HG03558 (cell line): ENCODE data around the gene RABAC1.
"Not testable (repeated sequence)": the region's sequence is repeated elsewhere in the genome, so short reads cannot be mapped to it uniquely, and the experiment has no call there.

Source experiments
- ATAC-seq: cut with Tn5 transposase; IDR thresholded peaks from one replicate; pipeline ENCODE4 v1.9.1; 2021; ENCODE audit warnings: moderate number of reproducible peaks; ENCODE audit not compliant: unreplicated experiment; ENCODE audit errors: extremely low read depth

Gene RABAC1

DNA sequence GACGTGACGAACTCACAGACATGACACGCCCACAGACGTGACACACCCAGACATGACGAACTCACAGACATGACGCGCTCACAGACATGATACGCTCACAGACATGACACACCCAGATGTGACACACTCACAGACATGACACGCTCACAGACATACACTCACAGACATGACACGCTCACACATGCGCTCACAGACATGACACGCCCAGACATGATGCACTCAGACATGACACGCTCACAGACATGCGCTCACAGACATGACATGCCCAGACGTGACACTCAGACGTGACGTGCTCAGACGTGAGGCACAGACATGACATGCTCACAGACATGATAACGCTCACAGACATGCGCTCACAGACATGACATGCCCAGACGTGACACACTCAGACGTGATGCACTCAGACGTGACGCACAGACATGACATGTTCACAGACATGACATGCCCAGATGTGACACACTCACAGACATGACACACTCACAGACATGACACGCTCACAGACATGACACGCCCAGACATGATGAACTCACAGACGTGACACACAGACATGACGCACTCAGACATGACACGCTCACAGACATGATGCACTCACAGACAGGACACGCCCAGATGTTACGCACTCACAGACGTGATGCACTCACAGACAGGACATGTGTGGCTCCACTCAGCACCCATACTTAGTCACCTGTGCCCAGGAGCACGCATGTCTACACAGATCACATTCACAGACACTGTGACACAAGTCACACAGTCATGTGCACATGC, 39.0 kb downstream of the RABAC1 start:
- ATAC-seq: no peak

DNA sequence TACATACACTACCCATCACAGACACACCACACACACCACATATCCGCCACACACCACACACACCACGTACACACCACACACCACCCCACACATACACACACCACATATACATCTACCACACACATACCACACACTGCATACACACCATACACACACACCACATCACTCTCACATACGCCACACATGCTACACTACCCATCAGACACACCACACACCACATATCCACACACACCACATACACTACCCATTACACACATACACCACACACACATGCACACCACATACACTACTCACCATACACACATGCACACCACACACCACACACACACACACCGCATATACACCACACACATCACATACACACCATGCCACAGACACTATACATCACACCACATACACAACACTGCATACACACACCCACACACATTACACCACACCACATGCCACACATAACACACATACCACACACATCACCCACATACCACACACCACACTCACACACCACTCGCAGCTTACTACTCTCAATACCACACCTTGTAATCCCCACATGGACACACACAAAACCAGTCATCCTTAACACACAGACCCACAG, 40.4 kb downstream of the RABAC1 start:
- ATAC-seq: no peak

DNA sequence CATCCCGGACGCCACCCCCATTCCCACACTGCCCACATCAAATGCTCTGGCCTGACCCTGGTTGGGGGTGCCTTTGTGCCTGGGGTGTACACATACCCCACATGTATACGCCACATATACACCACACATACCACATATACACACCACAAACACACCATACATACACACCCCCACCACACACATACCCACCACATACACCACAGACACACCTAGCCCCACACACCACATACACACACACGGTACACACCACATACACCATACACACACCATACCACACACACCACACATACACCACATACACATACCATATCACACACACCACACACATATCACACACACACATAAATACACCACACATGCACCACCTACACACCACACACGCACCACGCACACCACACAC, 41.0 kb downstream of the RABAC1 start:
- no peak for ATAC-seq

DNA sequence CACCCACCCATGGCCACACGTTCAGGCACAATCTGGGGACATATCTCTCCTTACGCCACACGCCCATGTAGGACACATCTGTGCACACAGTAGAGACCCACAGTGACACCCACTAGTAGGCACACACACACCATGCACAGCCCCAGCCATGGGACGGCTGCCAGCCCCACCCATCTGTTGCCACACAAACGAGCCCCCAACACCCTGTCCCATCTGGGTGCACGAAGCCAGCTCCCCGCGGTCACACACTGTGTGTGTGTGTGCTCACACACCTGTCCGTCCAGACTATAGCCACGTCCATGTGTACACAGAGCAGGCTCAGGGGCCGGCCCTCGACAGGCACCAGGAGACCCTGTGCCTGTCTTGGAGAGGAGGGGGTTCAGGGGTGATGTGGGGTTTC, 41.4 kb downstream of the RABAC1 start:
- no peak for ATAC-seq

DNA sequence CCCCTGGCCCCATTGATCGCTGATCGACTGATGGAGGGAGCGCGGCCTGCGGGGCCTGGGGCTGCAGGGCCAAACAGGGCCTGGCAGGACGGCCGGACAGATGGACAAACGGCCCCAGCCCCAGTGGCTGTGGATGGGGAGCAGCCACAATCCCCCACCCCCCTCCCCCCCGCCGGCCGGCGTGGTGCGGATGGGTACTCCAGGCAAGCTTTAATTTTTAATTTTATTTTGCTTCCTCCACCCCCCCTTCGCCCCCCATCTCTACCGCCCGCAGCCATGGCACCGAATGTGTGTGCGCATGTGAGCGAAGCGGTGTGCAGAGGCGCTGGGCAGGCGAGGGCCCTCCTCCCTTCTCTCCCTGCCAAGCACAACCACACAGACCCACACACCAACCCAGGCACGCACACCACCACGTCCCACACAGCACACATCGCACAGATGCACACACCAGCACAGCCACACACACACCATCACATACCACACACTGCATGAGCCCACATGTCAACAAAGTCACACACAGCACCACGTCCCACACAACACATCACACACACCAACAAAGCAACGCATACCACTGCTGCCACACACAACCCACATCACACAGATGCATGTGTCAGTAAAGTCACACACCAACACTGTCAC, 43.2 kb downstream of the RABAC1 start:
- ATAC-seq: no peak

DNA sequence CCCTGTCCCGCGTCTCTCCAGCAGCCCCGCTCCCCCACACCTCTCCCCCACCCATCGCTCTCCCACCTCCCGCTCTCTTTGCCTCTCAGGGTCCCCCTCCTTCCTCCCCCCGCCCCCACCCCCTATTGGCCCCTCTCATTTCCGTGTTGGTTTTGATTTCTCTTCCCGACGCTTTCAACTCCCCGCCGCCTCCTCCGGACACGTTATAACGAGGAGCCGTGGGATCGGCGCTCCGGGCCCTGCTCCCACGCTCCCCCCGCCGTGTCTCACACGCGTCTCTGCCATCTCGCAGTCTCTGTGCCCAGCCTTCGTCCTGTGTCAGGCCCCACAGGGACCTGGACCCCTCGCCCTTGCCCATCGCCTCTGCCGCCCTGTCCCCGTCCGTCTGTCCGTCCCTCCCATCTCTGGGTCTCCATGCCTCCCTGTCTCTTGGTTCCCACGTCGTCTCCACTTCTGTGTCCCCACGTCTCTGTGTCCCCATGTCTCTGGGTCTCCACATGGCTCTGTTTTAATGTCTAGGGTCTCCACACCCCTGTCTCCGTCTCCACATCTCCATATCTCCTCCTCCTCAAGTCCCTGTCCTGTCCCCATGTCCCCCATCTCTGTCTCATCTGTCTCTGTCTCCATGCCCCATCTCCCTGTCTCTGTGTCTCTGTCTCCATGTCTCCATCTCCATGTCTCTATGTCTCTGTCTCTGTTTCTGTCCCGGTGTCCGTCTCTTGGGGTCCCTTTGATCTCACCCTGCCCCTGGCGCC, 43.9 kb downstream of the RABAC1 start:
- no peak for ATAC-seq

DNA sequence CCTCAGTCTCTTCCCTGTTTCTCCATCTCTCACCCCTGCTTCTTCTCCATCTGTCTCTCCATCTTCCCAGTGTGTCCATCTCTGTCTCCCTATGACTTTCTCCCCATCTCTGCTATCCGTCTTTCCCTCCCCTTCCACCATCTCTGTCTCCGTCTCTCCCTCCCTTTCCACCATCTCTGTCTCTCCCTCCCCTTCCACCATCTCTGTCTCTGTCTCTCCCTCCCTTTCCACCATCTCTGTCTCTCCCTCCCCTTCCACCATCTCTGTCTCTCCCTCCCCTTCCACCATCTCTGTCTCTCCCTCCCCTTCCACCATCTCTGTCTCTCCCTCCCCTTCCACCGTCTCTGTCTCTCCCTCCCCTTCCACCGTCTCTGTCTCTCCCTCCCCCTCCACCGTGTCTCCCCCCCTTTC, 44.7 kb downstream of the RABAC1 start:
- ATAC-seq: not testable (repeated sequence)

DNA sequence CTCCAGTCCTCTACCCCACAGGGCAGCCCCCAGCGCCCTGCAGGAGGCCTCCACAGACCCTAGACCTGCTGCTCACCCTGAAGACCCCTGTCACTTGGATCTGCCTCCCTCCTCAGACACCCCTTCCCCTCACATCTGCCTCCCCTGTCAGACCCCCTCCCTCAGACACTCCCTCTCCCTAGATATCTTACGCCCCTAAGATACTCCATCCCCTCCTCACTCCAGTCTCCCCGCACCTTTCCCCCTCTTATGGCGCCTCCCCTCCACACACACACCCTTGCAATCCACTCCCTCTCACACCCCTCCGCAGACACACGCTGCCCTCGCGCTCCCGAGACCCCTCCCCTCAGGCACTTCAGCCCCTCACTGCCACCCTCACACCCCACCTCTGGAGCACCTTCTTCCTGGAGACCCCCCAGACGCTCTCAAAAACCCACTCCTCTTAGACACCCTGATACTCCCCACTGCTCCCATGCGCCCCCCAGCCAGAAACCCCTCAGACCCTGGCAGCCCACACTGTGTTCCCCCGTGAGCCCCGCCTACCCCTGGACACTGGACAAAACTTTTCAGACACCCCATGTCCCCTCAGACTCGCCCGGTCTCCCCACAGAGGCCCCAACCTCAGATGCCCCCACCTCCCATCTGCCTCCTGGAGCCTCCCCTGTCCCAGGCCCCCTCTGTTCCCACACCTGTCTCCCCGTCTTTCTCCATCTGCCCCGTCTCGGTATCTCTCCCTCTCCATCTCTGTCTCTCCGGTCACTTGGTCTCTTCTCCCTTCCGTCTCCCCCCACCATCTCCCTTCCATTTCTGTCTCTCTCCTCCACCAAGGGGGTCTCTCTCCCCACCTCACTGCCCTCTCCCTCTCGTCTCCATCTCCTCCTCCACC, 45.3 kb downstream of the RABAC1 start:
- ATAC-seq: no peak

DNA sequence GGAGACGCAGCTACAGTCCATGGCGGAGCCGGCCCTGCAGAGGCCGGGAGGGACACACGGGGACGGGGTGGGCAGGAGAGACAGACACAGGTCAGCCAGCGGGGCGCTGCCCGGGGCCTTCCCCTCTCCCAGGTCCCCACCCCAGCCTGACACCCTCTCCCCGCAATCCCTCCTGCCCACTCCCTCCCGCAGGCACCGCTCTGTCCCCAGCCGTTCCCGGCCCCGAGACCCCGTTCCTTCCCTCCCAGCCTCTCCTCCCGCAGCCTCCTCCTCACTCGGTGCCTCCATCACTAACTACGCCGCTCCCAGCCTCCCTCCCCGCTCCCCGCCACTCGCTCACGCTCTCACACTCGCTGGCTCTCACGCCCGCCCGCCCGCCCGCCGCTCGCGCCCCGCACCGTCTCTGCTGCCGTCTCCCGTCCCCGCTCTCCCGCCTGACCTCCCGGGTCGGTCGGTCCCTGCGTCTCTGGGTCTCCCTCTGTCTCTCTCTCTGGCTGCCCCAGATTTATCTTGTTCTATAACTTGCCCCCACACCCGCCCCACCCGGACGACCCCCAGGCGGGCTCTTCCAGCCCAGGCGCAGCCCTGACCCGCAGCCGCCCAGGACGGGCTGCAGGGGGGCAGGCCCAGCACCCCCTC, 46.1 kb downstream of the RABAC1 start:
- no peak for ATAC-seq

DNA sequence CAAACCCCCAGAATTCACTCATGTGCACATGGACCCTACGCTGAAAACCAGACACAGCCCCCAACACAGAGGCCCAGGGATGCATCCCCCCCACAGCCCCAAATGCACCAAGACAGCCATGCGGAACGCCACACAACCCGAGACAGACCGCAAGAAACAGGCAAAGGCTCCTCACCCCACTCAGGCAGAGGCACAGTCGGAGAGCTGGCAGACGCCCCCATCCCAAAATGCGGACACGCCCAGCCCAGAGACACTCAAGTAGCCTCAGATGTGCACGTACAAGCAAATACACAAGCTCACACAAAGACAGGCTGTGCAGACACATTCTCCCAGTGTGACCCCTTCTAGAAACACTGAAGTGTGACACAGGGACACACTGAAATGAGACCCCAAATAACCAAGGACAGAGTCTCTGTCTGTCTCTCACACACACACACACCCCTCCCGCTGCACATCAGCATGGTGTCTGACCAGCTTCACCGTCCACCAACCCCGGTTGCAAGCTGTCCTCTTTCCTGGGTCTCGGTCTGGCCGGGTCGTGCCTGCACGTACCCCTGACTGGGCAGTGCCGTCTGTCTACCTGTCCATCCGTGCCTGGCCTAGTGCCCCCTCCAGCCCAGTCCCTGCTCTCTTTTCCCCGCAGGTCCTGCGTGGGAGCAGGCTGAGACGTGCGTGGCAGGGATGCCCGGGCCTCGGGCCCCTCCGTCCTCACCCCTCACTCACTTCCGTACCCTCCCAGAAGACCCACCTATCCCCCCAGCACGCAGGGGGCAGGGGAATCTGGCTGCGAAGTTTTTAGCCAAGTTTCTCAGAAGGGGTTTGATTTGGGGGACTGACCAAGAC, 47.0 kb downstream of the RABAC1 start:
- no peak for ATAC-seq

DNA sequence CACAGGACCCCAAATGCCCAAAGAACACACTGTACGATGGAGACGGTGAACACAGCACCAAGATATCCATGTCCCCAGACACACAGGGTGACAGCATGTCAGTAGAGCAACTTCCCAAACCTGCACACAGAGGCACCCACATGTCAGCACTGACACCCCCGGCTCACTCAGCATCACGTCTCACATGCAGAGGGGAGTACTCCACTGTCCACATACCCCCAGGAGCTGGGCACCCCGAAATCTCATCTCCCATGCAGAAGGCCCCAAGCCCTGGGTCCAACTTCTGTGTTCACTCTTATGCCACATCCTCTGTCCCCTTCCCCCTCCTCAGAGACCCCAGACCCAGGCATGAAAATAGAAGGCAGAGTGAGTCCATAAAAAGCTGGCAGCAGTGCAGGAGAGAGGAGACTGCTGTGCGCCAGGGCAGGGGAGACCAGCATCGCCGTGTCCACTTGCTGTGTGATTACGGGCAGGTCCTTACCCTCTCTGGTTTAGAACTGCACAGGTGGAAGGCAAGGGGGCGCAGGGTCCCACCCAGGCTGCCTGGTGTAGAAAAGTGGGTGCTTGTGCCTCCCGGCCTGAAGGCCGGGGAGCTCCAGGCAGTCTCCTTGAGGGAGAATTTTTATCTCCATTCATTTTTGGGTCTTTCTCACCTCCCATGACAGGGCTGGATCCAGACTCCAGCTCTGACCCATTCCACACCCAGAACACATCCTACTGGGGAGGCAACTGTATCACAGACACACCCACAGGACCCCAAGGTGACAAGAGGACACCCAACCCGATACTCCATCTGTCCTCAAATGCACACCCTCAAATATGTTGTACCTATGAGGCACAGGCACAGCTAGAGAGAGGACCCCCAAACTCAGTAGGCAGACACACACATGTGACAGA, 47.9 kb downstream of the RABAC1 start:
- no peak for ATAC-seq

DNA sequence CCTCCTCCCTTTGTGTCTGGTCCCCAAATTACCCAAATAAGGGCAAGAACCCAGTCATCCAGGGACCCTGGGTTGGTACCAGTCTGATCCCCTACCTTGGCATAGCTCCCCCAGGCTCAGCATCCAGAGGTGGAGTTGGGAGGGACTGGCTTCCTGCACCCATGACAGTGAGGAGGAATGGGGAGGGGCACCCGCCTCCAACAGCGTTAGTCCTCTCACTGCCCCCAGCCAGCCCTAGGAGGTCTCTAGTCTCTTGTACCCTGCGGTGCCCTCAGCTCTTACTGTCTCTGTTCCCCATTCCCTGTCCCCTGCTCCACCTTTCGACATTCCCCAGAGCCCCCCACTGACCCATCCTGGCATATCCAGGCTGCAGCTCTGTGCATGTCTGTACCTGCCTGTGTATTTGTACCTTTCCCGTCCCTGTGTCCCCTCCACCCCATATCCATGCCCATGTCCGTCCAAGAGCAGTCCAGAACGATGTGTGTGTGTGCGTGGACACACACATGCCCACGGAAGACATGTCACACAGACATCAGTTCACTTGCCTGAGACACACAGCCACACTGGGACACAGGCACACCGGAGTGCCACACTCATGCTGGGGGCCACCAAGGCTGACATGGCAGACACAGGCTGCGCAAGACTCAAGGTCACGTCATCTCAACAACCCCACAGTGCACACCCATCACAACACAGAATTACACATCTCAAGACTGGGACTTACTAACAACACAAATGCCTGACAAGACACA, 48.7 kb downstream of the RABAC1 start:
- no peak for ATAC-seq

DNA sequence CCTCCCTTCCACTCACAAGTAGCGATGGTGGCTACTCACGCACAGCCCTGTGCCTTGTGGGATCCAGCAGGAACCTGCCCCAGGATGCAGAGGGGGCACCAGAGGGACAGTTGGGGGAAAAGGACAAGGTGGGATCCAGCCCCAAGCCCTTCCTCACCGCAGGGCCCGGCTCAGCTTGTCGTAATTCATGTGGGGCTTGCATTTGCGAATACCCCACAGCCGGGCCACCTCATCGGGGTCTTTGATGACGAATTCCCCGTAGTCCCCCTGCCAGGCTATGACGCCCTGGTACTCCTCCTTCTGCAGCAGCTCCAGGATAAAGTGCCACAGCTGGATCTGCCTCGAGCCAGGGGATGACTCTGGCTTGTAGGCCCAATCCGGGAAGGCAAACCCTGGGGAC, 49.4 kb downstream of the RABAC1 start:
- ATAC-seq: no peak

DNA sequence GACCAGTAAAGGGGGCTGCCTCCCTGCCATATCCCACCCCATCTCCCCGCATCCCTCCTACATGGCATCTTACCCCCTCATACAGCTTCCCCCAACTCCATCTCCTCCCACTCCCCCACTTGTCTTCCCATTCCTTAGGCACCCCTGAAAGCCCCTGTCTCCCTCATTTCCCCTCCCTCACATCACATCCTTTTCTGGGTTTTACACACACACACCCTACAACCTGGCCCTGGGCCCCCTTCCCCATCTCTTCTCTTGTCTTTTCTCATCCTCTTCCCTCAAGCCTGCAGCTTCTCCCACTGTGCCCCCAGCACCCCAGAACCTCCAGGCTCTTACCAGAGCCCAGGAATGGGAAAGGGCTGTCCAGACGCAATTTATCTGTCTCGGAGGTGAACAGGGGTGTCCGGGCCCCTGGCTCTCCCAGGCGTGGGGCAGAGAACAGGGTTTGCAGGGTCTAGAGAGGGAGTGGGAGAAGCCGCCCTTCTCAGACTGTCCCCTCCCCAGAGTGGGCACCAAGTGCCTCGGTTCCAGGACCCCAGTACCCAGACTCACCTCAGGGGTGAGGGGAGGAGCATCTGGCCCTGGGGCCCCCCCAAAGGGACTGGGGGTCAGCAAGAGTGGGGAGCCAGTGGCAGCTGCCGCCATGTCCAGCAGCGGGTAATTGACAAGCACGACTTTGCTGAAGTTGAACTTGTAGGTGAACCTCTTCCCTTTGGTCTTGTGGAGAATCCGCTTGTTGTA, 50.2 kb downstream of the RABAC1 start:
- no peak for ATAC-seq

DNA sequence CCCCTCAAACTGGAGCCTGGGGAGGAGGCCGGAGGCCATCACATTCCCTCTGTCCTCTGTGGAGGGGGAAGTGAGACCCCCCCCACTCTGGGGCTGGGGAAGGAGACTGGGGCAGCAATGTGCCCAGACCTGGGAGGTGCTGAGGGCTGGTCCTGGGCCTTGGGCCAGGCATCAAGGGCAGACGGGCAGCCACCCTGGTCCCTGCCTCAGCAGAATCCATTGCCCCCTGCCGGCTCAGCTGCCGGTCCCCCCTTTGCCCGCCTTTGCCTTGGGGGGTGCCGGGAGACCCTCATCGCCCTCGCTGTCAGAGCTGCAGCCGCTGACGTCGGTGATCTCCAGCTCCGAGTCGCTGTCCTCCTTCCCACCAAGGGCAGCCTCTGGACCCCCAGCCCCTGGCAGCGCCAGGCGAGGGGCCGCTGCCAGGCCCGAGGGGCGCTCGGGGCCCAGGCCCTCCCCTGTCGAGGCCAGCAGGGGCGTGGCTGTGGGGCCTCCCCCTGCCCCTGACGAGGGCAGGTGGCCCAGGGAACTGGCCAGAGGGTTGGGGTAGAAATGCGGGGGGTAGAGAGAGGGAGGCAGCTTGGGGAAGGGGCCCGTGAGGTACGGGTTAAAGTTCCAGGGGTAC, 51.0 kb downstream of the RABAC1 start:
- ATAC-seq: no peak
